Dedifferentiated amniotic fluid mesenchymal stem cell (primary cell): Measurements from ENCODE around the gene PYGL.
A peak's percentile ranks its signal among the peaks of the same experiment; 100 is the strongest.
"Not testable (repeated sequence)": the region's sequence is repeated elsewhere in the genome, so short reads cannot be mapped to it uniquely, and the experiment has no call there.

ENCODE experiments used
- DNase-seq: peaks from one replicate; pipeline ENCODE4 v3.0.0-alpha.2; 2016; ENCODE audit errors: extremely low spot score

Gene PYGL

GRCh38 chr14:50955373-50956043 is 11.2 kb upstream of the PYGL start:
- DNase-seq, result peak; percentile 92

GRCh38 chr14:50954811-50955372 is 10.6 kb upstream of the PYGL start:
- DNase-seq, result peak; percentile 77

- no peak for DNase-seq
Measured at GRCh38 chr14:50953502-50953901, 9.2 kb upstream of the PYGL start.

- no peak for DNase-seq
Measured at GRCh38 chr14:50951032-50951431, 6.7 kb upstream of the PYGL start.

- no peak for DNase-seq
Measured at GRCh38 chr14:50948205-50948604, 3.9 kb upstream of the PYGL start.

- DNase-seq, result no peak
Measured at GRCh38 chr14:50947446-50947845, 3.2 kb upstream of the PYGL start.

- no peak for DNase-seq
Measured at GRCh38 chr14:50946234-50946935, 2.1 kb upstream of the PYGL start.

GRCh38 chr14:50944647-50945413 is 547 bp upstream of the PYGL start:
- DNase-seq, result peak; percentile 26

- no peak for DNase-seq
Measured at GRCh38 chr14:50943261-50943942, 881 bp downstream of the PYGL start.

- not testable (repeated sequence) for DNase-seq
Measured at GRCh38 chr14:50941638-50942037, 2.6 kb downstream of the PYGL start.

GRCh38 chr14:50941151-50941550 is 3.1 kb downstream of the PYGL start:
- no peak for DNase-seq

GRCh38 chr14:50937800-50938199 is 6.5 kb downstream of the PYGL start:
- no peak for DNase-seq

GRCh38 chr14:50937325-50937724 is 7.0 kb downstream of the PYGL start:
- DNase-seq, result no peak

- DNase-seq, result no peak
Measured at GRCh38 chr14:50936882-50937281, 7.4 kb downstream of the PYGL start.

GRCh38 chr14:50936016-50936340 is 8.3 kb downstream of the PYGL start:
- no peak for DNase-seq

GRCh38 chr14:50935126-50936015 is 8.9 kb downstream of the PYGL start:
- DNase-seq, result no peak

- no peak for DNase-seq
Measured at GRCh38 chr14:50932592-50933495, 11.4 kb downstream of the PYGL start.

- no peak for DNase-seq
Measured at GRCh38 chr14:50932156-50932555, 12.1 kb downstream of the PYGL start.

GRCh38 chr14:50931559-50931958 is 12.7 kb downstream of the PYGL start:
- no peak for DNase-seq

- DNase-seq, result no peak
Measured at GRCh38 chr14:50929506-50929905, 14.8 kb downstream of the PYGL start.
